OCI-LY1 (cell line): Measurements from ENCODE around the gene LCP2.

ENCODE experiments used
- EZH2 ChIP-seq: fragments of 200-600 bp; sonication (generic), shearing (Covaris generic); IDR thresholded peaks from 2 replicates; pipeline ENCODE4 v1.8.0; 2017; ENCODE audit warnings: borderline replicate concordance, mixed run types, mild to moderate bottlenecking, antibody characterized with exemption, low read length, moderate library complexity, mixed read lengths
- TF ChIP-seq, protein P1 (sequence below): fragments of 200-600 bp; sonication (generic), shearing (Covaris generic); IDR thresholded peaks from 2 replicates; pipeline ENCODE4 v1.5.1; 2017; ENCODE audit warnings: mild to moderate bottlenecking, antibody characterized with exemption, low read length, moderate library complexity, mixed read lengths

DNA sequence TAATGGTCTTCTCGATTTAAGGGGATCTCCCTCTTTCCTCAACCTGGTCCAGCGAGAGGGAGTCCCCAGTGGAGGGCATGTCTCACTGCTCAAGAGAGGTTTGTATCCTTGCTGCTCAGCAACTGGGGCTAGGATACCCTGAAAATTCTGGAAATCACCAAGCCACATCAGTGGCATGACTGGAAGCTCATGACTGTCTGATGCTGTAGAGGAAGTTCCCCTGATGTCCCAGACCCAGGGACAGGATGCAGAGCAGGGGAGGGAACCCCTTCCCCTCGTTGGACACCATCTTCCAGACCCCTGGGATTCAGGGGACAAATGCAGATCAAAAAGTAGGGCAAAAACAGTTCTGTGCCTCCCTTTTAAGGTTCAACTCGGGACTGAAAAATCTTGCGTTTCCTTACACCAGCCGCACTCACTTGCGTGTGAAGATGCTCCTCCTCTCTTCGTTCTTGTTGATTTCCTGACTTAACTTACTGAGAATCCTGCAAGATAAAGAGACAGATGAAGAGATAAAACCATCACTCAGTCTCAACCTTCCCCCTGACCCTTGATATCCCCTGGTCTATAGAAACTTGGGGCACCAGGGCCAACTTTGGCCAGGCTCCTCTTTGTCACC, 22.1 kb downstream of the LCP2 start:
- TF ChIP-seq, protein P1, sequence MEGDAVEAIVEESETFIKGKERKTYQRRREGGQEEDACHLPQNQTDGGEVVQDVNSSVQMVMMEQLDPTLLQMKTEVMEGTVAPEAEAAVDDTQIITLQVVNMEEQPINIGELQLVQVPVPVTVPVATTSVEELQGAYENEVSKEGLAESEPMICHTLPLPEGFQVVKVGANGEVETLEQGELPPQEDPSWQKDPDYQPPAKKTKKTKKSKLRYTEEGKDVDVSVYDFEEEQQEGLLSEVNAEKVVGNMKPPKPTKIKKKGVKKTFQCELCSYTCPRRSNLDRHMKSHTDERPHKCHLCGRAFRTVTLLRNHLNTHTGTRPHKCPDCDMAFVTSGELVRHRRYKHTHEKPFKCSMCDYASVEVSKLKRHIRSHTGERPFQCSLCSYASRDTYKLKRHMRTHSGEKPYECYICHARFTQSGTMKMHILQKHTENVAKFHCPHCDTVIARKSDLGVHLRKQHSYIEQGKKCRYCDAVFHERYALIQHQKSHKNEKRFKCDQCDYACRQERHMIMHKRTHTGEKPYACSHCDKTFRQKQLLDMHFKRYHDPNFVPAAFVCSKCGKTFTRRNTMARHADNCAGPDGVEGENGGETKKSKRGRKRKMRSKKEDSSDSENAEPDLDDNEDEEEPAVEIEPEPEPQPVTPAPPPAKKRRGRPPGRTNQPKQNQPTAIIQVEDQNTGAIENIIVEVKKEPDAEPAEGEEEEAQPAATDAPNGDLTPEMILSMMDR = no peak
- TF ChIP-seq EZH2 = no peak
